Measurements from ENCODE around the gene MAPKBP1. TPM values are rescaled to one million over a fixed set of nuclear protein-coding genes. Genes with fewer than 3 reads are reported as not detected.

The MAPKBP1 gene
- total RNA-seq, 1 donor from 2014 or later = 28.9 TPM

- Mint-ChIP-seq H3K9me3 (ENCODE audit: low read depth) (no peaks in the 10 kb centered on the region), H3K36me3 (ENCODE audit: insufficient read depth) (peaks cover 7% of the 10 kb centered on the region), H3K4me3 (ENCODE audit: low read depth) (no peak overlapping the region), H3K4me1 (ENCODE audit: low read depth) (no peaks in the 10 kb centered on the region), H3K27ac (no peak overlapping the region), H3K27me3 (no peaks in the 10 kb centered on the region)
- no peak for TF ChIP-seq CTCF (IDR thresholded peaks at IDR 0.05; ENCODE audit: unreplicated experiment)
- no peak for DNase-seq (ENCODE audit: low spot score, unreplicated experiment)
Measured at GRCh38 chr15:41849861-41850260, 75.6 kb downstream of the MAPKBP1 start.

- no peak for DNase-seq (ENCODE audit: low spot score, unreplicated experiment)
- H3K4me1 Mint-ChIP-seq (ENCODE audit: low read depth) = no peaks in the 10 kb centered on the region
- H3K27me3 Mint-ChIP-seq = no peaks in the 10 kb centered on the region
- H3K9me3 Mint-ChIP-seq (ENCODE audit: low read depth) = no peaks in the 10 kb centered on the region
- TF ChIP-seq CTCF (IDR thresholded peaks at IDR 0.05; ENCODE audit: unreplicated experiment) = no peak
- H3K4me3 Mint-ChIP-seq (ENCODE audit: low read depth) = no peak overlapping the region
- peaks cover 7% of the 10 kb centered on the region for H3K36me3 Mint-ChIP-seq (ENCODE audit: insufficient read depth)
- no peak overlapping the region for H3K27ac Mint-ChIP-seq
Measured at GRCh38 chr15:41850482-41851166, 76.3 kb downstream of the MAPKBP1 start.

GRCh38 chr15:41851167-41851523, 76.9 kb downstream of the MAPKBP1 start:
- H3K4me3 Mint-ChIP-seq (ENCODE audit: low read depth) = no peak overlapping the region
- no peak for DNase-seq (ENCODE audit: low spot score, unreplicated experiment)
- H3K27ac Mint-ChIP-seq = no peak overlapping the region
- no peak for TF ChIP-seq CTCF (IDR thresholded peaks at IDR 0.05; ENCODE audit: unreplicated experiment)
- no peaks in the 10 kb centered on the region for H3K4me1 Mint-ChIP-seq (ENCODE audit: low read depth)
- peaks cover 7% of the 10 kb centered on the region for H3K36me3 Mint-ChIP-seq (ENCODE audit: insufficient read depth)
- no peaks in the 10 kb centered on the region for H3K27me3 Mint-ChIP-seq
- no peaks in the 10 kb centered on the region for H3K9me3 Mint-ChIP-seq (ENCODE audit: low read depth)

GRCh38 chr15:41851755-41852370, 77.6 kb downstream of the MAPKBP1 start:
- Mint-ChIP-seq H3K9me3 (ENCODE audit: low read depth) (no peaks in the 10 kb centered on the region), H3K4me1 (ENCODE audit: low read depth) (no peaks in the 10 kb centered on the region), H3K36me3 (ENCODE audit: insufficient read depth) (peaks cover 5% of the 10 kb centered on the region), H3K4me3 (ENCODE audit: low read depth) (no peak overlapping the region), H3K27ac (no peak overlapping the region), H3K27me3 (no peaks in the 10 kb centered on the region)
- TF ChIP-seq CTCF (IDR thresholded peaks at IDR 0.05; ENCODE audit: unreplicated experiment) = no peak
- DNase-seq (ENCODE audit: low spot score, unreplicated experiment) = no peak

- Mint-ChIP-seq H3K36me3 (ENCODE audit: insufficient read depth) (peaks cover 3% of the 10 kb centered on the region), H3K9me3 (ENCODE audit: low read depth) (no peaks in the 10 kb centered on the region), H3K27me3 (no peaks in the 10 kb centered on the region), H3K4me1 (ENCODE audit: low read depth) (no peaks in the 10 kb centered on the region), H3K27ac (no peak overlapping the region), H3K4me3 (ENCODE audit: low read depth) (no peak overlapping the region)
- no peak for DNase-seq (ENCODE audit: low spot score, unreplicated experiment)
- TF ChIP-seq CTCF (IDR thresholded peaks at IDR 0.05; ENCODE audit: unreplicated experiment) = no peak
Measured at GRCh38 chr15:41852736-41853590, 78.7 kb downstream of the MAPKBP1 start.

All from progenitor cell of endocrine pancreas (in vitro differentiated cells).